GM21717 (cell line): ENCODE data around the gene TANC1.

Source experiments
- ATAC-seq: cut with Tn5 transposase; IDR thresholded peaks from one replicate; pipeline ENCODE4 v1.9.1; 2021; ENCODE audit warnings: mild to moderate bottlenecking, moderate library complexity; ENCODE audit not compliant: unreplicated experiment

Gene TANC1

GRCh38 chr2:159153951-159154350, 185.5 kb downstream of the TANC1 start:
- no peak for ATAC-seq

GRCh38 chr2:159154366-159154765, 185.9 kb downstream of the TANC1 start:
- ATAC-seq, result no peak

GRCh38 chr2:159155320-159155719, 186.9 kb downstream of the TANC1 start:
- no peak for ATAC-seq

- no peak for ATAC-seq
Observed at GRCh38 chr2:159155791-159156190, 187.4 kb downstream of the TANC1 start.

GRCh38 chr2:159156834-159157233, 188.4 kb downstream of the TANC1 start:
- ATAC-seq, result no peak

GRCh38 chr2:159157361-159158209, 189.1 kb downstream of the TANC1 start:
- peak; percentile 73 for ATAC-seq

- ATAC-seq, result no peak
Observed at GRCh38 chr2:159160412-159160811, 192.0 kb downstream of the TANC1 start.

- ATAC-seq, result no peak
Observed at GRCh38 chr2:159160954-159161353, 192.5 kb downstream of the TANC1 start.

- no peak for ATAC-seq
Observed at GRCh38 chr2:159163930-159164329, 195.5 kb downstream of the TANC1 start.

- ATAC-seq, result no peak
Observed at GRCh38 chr2:159164457-159164911, 196.0 kb downstream of the TANC1 start.

- no peak for ATAC-seq
Observed at GRCh38 chr2:159165048-159165447, 196.6 kb downstream of the TANC1 start.

- no peak for ATAC-seq
Observed at GRCh38 chr2:159168707-159169106, 200.3 kb downstream of the TANC1 start.

GRCh38 chr2:159169187-159169586, 200.7 kb downstream of the TANC1 start:
- no peak for ATAC-seq

GRCh38 chr2:159172403-159172802, 204.0 kb downstream of the TANC1 start:
- ATAC-seq, result no peak

GRCh38 chr2:159174759-159175158, 206.3 kb downstream of the TANC1 start:
- ATAC-seq, result no peak

GRCh38 chr2:159175182-159175581, 206.7 kb downstream of the TANC1 start:
- ATAC-seq, result no peak

- no peak for ATAC-seq
Observed at GRCh38 chr2:159175927-159176326, 207.5 kb downstream of the TANC1 start.

GRCh38 chr2:159176555-159176954, 208.1 kb downstream of the TANC1 start:
- no peak for ATAC-seq

- ATAC-seq, result no peak
Observed at GRCh38 chr2:159177357-159177756, 208.9 kb downstream of the TANC1 start.

- no peak for ATAC-seq
Observed at GRCh38 chr2:159177957-159178356, 209.5 kb downstream of the TANC1 start.

GRCh38 chr2:159179096-159179495, 210.7 kb downstream of the TANC1 start:
- ATAC-seq, result no peak

- no peak for ATAC-seq
Observed at GRCh38 chr2:159179696-159180095, 211.3 kb downstream of the TANC1 start.

GRCh38 chr2:159183346-159183745, 214.9 kb downstream of the TANC1 start:
- no peak for ATAC-seq
